ENCODE results near the gene SHROOM1. TPM values are rescaled to one million over a fixed set of nuclear protein-coding genes. Genes with fewer than 3 reads are reported as not detected.

The SHROOM1 gene
- total and polyA plus RNA-seq, 2 of the 8 experiments (the other 6 are each of a cell fraction or from before 2014, with no cell fraction given): 3.9 to 5.2 TPM

DNA sequence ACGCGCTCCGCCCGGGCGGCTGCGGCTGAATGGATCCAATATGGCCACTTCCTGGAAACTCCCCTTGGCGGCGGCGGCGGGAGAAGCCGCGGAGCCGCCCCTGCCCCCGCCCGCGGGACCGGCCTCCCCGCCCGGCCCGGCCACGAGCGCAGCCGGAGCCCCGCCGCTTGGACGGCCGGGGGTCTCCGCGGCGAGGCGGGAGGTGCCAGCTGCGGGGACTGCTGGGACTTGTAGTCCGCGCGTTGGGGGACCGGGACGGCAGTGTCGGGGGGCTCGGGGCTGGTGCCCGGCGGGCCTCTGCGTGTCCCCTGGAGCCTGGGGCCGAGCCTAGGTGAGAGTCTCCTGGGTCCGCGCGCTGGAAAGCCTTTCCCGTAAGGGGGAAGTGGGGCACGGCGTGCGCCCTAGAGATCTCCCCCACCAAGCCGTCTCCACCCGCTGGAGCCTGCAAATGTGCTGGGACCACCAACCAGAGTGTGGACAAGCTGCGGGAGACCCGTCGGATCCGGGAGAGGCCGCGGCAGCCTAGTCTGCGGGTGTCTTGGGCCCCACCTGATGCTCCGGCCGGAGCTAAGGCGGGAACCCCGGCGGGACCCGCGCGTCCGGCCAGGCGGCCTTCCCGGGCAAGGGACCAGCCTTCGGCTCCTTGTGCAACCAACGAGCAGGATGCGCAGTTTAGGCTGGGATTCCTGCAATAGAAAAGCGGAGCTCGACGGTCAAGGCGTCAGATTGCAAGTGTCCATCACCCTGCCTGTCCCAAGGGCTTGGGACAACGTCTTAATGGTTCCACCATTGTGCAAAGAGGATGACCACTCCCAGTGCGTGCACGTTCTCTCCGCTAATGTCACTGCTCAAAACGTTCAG lies 53.0 kb downstream of the SHROOM1 start, which contains the start of gene SEPTIN8:
Gene SEPTIN8 (minus strand): TSS at position 31 of the 861 bp plus-strand sequence. CDS start 102 bp downstream, outside the sequence.
- Histone ChIP-seq H3K4me2 (ENCODE audit: insufficient read depth in 1 of 2, low read depth in 2 of 2, low read length in 2 of 2) (peak within 1 kb of the TSS; percentile 92 to 94), H3K56ac (replicated peaks; ENCODE audit: insufficient read length, low read depth, low read length) (no peak within 1 kb of the TSS), H3K9me3 (ENCODE audit: insufficient read depth in 2 of 2, low read depth in 1 of 2, low read length in 1 of 2) (no peaks in the 10 kb centered on the region), H2BK5ac (ENCODE audit: low read depth, low read length) (no peak within 1 kb of the TSS), H3K18ac (ENCODE audit: extremely low read depth, low read length) (peak within 1 kb of the TSS; percentile 51; the same call in 1 of the 2 replicates), H4K20me1 (replicated peaks in 1 of 2; ENCODE audit: control insufficient read depth in 1 of 2, insufficient read depth in 2 of 2, low read length in 2 of 2) (peaks cover 0 to 7% of the 10 kb centered on the region in 2 experiments), H2AFZ (ENCODE audit: low read length) (peak within 1 kb of the TSS; percentile 98), H3K36me3 (ENCODE audit: control insufficient read depth in 2 of 4, insufficient read depth in 4 of 4, low read length in 3 of 4) (no peaks in the 10 kb centered on the region), H3K27me3 (replicated peaks in 1 of 4; ENCODE audit: control insufficient read depth in 3 of 4, extremely low read depth in 1 of 4, insufficient read depth in 3 of 4, low read length in 3 of 4) (peaks cover 2 to 51% (median 34%) of the 10 kb centered on the region in 4 experiments), H4K5ac (ENCODE audit: insufficient read length, low read depth, low read length) (no peak within 1 kb of the TSS), H3K4me3 (ENCODE audit: extremely low read depth in 1 of 4, insufficient read depth in 2 of 4, low read depth in 3 of 4, low read length in 4 of 4) (peak within 1 kb of the TSS; percentile 68 to 75 (median 73)), H2BK20ac (ENCODE audit: low read length) (no peak within 1 kb of the TSS), H3K79me1 (ENCODE audit: low read depth, low read length) (no peaks in the 10 kb centered on the region; the same call in 1 of the 2 replicates), H3K9ac (replicated peaks in 1 of 4; ENCODE audit: extremely low read depth in 1 of 4, low read depth in 3 of 4, low read length in 3 of 4) (peak within 1 kb of the TSS in 3 of 4 experiments; percentile 1 to 64 (median 31); a peak in 4 of 7 replicates), H3K79me2 (ENCODE audit: control insufficient read depth in 1 of 2, insufficient read depth in 2 of 2, low read length in 2 of 2) (peaks cover 0 to 7% of the 10 kb centered on the region in 2 experiments; a peak in 1 of 4 replicates), H3K14ac (ENCODE audit: insufficient read length) (no peak within 1 kb of the TSS), H2BK12ac (ENCODE audit: low read depth, low read length) (peak within 1 kb of the TSS; percentile 13; the same call in 1 of the 2 replicates), H2BK120ac (replicated peaks; ENCODE audit: low read depth, low read length) (no peak within 1 kb of the TSS), H3K27ac (ENCODE audit: low read depth, low read length) (no peak within 1 kb of the TSS), H3K23me2 (ENCODE audit: low read depth, low read length) (peaks cover 10% of the 10 kb centered on the region), H4K91ac (replicated peaks; ENCODE audit: insufficient read length, low read length) (peak within 1 kb of the TSS; percentile 29), H2BK15ac (ENCODE audit: low read length) (no peak within 1 kb of the TSS), H2AK5ac (ENCODE audit: low read depth, low read length) (no peak within 1 kb of the TSS), H3K23ac (ENCODE audit: insufficient read length) (no peak within 1 kb of the TSS), H4K8ac (ENCODE audit: extremely low read depth, insufficient read depth, low read length) (peak within 1 kb of the TSS; percentile 62), H3K4ac (replicated peaks; ENCODE audit: insufficient read length, low read depth, low read length) (no peak within 1 kb of the TSS), H3K4me1 (replicated peaks in 1 of 4; ENCODE audit: control insufficient read depth in 3 of 4, insufficient read depth in 4 of 4, low read length in 3 of 4) (peaks cover 0 to 9% (median 2%) of the 10 kb centered on the region in 4 experiments; a peak in 5 of 7 replicates)
- DNase-seq (ENCODE audit: low read depth in 1 of 2, low spot score in 2 of 2) (peak in 1 of 2 experiments; percentile 73), FAIRE-seq (no peak)
- 8% methylated on average over 59 of the region's 82 CpGs; no CpG with 5 or more reads in 1 of the 2 experiments for WGBS, 2 experiments (ENCODE audit: extremely low coverage in 1 of 2, insufficient coverage in 1 of 2, insufficient read length in 1 of 2, insufficient replicate concordance in 2 of 2, low coverage in 1 of 2, low lambda C conversion rate in 2 of 2, missing lambda C conversion rate in 1 of 2)
- ChIA-PET POLR2A (ENCODE audit: partially characterized antibody) (interaction anchor here (1.0 to 2.7 kb wide), 5 partner anchors 9 to 46 kb away, joined by 3 to 8 read pairs (median 4); partner anchors contain the start of gene CCNI2), CTCF (ENCODE audit: partially characterized antibody) (interaction anchor here (0.9 to 3.6 kb wide), 11 partner anchors 10 to 46 kb away, joined by 3 to 17 read pairs (median 5); no protein-coding TSS in a partner anchor)
- TF ChIP-seq CTCF (IDR thresholded peaks at IDR 0.05; ENCODE audit: control extremely low read depth in 1 of 3, insufficient read depth in 1 of 3, low read depth in 1 of 3, low read length in 3 of 3): no peak
- no peak for TF ChIP-seq HDAC2 (IDR thresholded peaks at IDR 0.05; ENCODE audit: borderline replicate concordance in 1 of 2, low read depth in 2 of 2, low read length in 2 of 2)
- no peak for TF ChIP-seq CREB1 (IDR thresholded peaks at IDR 0.05)
- TF ChIP-seq TEAD4 (IDR thresholded peaks at IDR 0.05; ENCODE audit: low read depth, low read length): no peak
- TF ChIP-seq RNF2 (IDR thresholded peaks at IDR 0.05; ENCODE audit: borderline replicate concordance, low read depth, low read length, missing control alignments, poor library complexity, severe bottlenecking): no peak
- TF ChIP-seq PHF8 (conservative IDR thresholded peaks at IDR 0.05; ENCODE audit: low read depth, low read length): peak; percentile 35; the same call in 1 of the 2 replicates
- no peak for TF ChIP-seq GABPA (IDR thresholded peaks at IDR 0.05; ENCODE audit: borderline replicate concordance, insufficient read depth, low read length)

Measured in H1 (cell line).